Erythroblast (primary cell): Measurements from ENCODE around the gene ATP6V1F.

ENCODE experiments used
- DNase-seq, 2 experiments: peaks; one replicate each; lab custom pipeline; 2025; lab: John Stamatoyannopoulos, UW
- GATA1 ChIP-seq: IDR thresholded peaks from 2 replicates; pipeline ENCODE4 v1.6.1; 2011; ENCODE audit warnings: low read depth, mild to moderate bottlenecking, control low read depth, low read length, moderate library complexity
- POLR2A ChIP-seq: IDR thresholded peaks from 2 replicates; pipeline ENCODE4 v1.6.1; 2011; ENCODE audit warnings: mild to moderate bottlenecking, low read length

ATP6V1F gene

GRCh38 chr7:128831178-128831993 is 31.3 kb upstream of the ATP6V1F start:
- no peak for TF ChIP-seq POLR2A
- no peak for TF ChIP-seq GATA1
- DNase-seq = no peak

DNA sequence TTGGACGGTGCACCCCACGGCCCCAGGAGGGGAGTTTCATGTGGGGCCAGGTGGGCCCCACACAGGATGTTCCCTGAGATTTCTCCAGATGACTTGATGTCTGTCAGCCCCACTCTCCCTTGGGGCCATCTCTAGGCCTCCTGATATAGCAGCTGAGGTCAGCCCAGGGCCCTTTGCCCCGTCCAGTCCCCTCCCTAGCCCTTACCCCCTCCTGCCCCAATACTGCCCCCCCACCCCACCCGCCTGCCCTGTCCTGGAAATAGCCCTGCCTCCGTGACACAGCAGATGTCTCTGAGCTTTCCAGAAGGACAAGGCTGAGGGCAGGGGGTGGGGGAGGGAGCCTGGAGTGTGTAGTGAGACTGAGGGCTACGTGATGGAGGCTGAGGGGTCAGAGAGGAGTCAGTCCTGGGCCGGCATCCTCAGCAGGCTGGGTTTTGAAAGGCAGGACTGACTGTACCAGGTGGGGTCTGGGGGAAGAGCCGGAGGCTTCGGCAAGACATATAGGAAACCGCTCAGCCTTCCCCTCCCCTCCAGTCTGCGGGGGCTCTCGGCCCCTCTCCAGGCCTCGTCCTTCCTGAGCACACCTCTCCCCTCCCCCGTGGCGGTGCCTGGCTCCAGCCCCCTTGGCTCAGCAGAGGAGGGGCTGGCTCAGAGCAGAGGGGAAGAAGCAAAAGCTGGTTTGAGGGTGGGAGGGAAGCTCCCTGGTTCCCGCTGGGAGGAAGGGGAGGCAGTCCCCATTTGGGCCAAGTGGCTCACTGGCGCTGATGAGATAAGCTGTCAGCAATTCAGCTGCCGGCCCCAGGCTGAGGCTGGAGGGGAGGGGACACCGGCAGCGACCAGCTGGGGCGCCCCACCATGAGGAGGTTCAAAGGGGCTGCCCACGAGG is 30.4 kb upstream of the ATP6V1F start:
- TF ChIP-seq GATA1 (no peak), POLR2A (no peak)
- DNase-seq = peak in 1 of 2 experiments; percentile 12

GRCh38 chr7:128832880-128833147 is 29.8 kb upstream of the ATP6V1F start:
- TF ChIP-seq GATA1 (no peak), POLR2A (no peak)

DNA sequence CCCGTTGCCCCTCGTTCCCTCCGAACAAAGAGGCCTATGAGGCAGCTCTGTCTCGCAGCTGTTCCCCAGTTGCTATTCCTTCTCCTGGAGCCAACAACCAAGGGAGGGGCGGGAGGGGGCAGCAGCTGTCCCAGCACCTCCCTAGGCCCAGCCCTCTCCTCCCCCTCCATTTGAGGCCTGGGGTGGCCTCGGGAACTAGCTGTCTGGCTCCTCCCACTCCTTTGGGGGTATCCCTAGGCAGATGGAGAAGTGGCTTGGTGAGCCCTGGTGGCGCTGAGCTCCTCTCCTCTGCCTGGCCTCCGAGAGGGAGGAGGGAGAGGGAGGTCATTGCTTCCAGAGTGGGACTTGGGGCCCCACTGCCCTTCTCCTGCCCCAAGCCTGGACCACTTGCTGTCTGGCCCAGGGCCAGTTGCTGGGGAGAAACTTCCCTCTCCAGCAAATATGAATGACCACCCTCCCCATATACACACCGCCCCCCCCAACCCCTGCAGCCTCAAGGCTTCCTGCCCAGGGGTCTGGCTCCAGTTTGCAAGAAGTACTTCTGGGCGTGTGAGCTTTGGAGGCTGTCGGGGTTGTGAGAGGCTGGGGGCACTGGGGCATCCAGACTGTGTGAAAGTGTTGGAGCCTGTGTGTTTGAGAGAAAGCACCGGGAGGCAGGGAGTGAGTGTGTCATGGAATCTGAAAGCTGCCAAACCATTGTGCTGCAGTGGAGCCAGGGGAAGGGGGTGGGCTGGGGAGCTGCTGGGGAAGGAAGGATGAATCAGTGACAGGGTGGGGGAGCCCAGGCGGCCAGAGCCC is 29.3 kb upstream of the ATP6V1F start:
- DNase-seq = no peak

More at GRCh38 chr7:128832880-128833147, 29.8 kb upstream of the ATP6V1F start:
- DNase-seq = no peak

GRCh38 chr7:128833946-128834325 is 28.7 kb upstream of the ATP6V1F start:
- no peak for DNase-seq
- TF ChIP-seq GATA1 (no peak), POLR2A (no peak)

More for the DNA sequence above, 29.3 kb upstream of the ATP6V1F start:
- TF ChIP-seq GATA1 (no peak), POLR2A (no peak)

GRCh38 chr7:128835231-128835751 is 27.4 kb upstream of the ATP6V1F start:
- TF ChIP-seq POLR2A (no peak), GATA1 (no peak)
- no peak for DNase-seq

- no peak for TF ChIP-seq GATA1
- DNase-seq = no peak
Observed at GRCh38 chr7:128835790-128836641, 26.6 kb upstream of the ATP6V1F start.

GRCh38 chr7:128836729-128837348 is 25.8 kb upstream of the ATP6V1F start:
- no peak for DNase-seq

DNA sequence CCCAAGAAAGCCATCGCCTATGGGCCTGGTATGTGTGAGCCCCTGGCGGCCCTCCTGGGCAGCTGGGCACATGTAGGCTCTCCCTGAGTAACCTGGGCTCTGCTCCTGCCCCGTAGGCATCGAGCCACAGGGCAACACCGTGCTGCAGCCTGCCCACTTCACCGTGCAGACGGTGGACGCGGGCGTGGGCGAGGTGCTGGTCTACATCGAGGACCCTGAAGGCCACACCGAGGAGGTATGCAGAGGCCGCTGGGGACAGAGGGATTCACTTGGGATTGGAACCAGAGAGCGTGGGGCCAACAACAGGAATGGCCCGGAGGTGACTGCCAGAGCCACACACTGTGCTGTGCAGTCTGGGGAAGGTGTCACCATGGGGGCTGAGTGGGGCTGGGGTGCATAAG is 25.1 kb upstream of the ATP6V1F start:
- TF ChIP-seq GATA1 (no peak), POLR2A (no peak)

More at GRCh38 chr7:128836729-128837348, 25.8 kb upstream of the ATP6V1F start:
- TF ChIP-seq POLR2A (no peak), GATA1 (no peak)

GRCh38 chr7:128838109-128838779 is 24.4 kb upstream of the ATP6V1F start:
- TF ChIP-seq POLR2A (no peak), GATA1 (no peak)
- DNase-seq = no peak

More for the DNA sequence above, 25.1 kb upstream of the ATP6V1F start:
- DNase-seq = no peak

GRCh38 chr7:128838981-128839731 is 23.5 kb upstream of the ATP6V1F start:
- DNase-seq = no peak
- TF ChIP-seq POLR2A (no peak), GATA1 (no peak)

DNA sequence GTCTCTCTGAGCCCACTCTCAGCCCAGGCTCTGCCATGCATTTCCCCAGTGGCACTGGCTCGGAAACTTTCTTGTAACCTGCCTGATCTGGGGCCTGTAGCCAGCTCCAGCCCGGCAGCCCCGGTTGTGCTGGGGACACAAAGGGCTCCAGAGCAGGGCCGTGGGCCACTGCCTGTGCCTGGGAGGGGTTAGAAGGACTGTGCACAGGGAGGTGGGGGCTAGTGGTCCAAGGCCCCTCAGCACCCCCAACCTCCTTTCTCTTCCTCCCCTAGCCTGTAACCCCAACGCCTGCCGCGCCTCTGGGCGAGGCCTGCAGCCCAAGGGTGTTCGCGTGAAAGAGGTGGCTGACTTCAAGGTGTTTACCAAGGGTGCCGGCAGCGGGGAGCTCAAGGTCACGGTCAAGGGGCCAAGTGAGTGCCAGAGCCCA is 22.9 kb upstream of the ATP6V1F start:
- no peak for TF ChIP-seq GATA1
- no peak for TF ChIP-seq POLR2A
- no peak for DNase-seq
